HG03575 (cell line): ENCODE results near the gene GABRA4.

Experiments
- ATAC-seq: cut with Tn5 transposase; IDR thresholded peaks from one replicate; pipeline ENCODE4 v1.9.1; 2021; ENCODE audit not compliant: unreplicated experiment, insufficient number of reproducible peaks, low FRiP score; ENCODE audit errors: extremely low read depth

GABRA4 gene

DNA sequence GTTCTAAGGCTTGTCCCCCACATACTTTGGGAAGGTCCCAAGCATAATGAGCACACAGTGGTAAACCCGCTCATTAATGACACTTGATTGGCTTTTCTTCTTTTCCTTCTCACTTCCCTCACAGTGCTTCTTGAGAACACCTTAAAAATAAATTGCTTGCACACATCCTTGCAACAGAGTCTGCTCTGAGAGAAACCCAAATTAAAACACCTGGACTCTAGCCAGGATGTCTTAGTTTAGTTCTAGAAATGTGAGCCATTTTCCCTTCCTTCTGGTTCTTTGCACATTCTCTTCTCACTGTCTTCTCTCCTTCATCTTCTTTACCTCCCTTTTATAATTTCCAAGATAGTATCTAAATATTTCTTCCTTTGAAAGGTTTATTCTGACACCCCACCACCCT lies 49.0 kb downstream of the GABRA4 start:
- ATAC-seq, result no peak

DNA sequence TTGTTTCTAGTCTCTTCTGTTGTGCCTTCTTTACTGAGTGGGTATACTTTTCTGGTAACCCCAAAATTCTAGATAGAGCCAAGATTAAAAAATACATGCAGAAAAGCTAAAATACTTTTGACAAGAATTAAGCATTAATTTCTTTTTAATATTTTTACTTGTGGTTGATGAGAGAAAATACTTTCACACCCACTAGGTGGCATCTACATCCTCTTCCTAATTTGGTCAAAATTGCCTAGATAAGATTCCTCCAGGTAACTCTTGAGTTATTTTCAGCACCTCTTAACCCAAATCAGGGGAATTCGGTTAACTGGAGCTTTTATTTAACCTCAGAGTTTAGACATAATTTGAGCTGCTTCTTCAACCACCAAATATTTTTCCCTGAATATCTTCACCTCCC lies 55.9 kb downstream of the GABRA4 start:
- ATAC-seq, result no peak

DNA sequence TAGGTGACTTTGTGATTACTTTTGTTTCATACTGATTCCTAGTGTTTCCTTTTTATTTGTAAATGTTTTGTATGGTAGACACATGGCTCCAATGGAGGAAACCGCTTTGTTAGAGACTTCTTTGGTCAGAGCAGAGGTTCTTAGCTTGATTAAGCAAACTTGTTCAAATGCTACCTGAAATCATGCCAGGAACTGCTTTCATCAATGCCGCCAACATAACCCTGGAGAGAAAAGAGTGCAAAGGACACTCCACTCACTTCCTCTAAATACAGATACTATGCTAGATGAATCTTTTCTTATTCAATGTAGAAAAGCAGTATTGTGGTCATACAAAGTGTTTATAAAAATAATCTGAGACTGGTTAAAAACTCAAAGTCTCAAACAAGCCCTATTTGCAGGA lies 58.7 kb downstream of the GABRA4 start:
- ATAC-seq, result no peak

DNA sequence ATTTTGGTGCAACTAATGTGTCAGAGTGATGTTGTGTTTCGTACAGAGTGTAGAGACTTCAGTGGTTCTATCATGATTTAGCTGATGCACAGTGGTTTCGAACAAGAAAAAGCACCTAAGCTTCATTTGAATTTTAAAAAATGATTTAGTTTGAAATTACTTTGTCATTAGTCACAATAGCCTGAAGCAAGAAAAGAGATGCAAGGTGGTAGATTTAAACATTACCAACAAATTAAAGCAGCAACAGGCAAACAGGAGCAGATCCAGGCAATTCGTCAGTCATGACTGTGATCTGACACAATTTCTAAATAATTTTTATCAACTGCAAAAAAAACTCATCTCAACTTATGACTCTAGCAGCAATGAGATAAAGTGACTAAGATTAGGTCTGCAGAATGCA lies 59.7 kb downstream of the GABRA4 start:
- no peak for ATAC-seq

DNA sequence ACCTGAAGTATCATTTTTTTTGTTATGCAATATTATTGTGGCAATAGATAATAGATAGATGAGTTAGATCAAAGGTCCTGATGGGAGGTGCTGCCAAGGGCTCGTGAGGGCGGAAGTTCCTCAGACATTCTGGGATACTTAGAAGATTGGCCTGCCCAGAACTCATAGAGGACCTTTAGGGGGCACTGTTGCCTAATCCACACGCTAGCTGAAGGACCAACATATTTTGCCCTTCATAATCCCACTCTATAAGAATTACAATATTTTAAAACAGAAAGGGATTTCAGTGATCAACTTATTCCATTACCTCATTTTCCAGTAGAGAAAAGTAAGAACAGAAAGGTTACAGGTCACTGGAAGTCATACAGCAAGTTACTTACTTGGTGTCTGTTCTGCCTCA lies 61.4 kb downstream of the GABRA4 start:
- no peak for ATAC-seq

DNA sequence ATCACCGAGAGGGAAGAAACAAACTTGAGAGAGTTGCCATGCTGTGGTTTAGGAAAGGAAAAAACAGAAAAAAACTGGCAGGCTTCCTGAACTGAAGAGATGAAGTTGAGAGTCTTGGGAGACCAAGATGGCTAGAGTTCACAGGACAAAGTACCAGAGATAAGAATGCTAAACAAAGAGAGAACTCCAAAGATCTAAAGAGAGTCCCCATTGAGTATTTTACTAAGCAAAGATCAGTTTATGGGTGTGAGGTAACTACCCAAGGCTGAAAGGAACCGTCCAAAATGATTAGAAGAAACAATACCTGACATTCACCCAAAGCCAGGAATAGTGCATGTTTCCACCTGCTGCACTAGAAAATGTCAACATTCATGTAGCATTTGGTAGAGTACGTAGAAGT lies 62.5 kb downstream of the GABRA4 start:
- ATAC-seq, result no peak

DNA sequence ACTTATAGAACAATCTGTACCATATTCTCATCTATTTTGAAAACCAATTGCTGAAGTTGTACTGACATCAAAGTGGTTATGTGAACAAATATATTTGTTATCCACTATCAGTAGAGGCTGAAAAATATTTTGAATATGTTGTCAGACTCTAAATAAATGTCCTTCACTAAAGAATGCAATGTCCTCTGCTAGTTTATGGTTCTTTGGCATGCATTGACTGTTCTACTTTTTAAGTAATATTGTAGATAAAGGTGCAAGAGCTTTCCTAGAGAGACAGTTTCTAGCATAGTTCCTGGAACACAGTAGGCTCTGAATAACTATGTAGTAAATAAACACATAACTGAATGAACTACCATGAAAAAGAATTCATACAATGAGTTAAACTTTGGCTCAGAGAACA lies 66.2 kb downstream of the GABRA4 start:
- ATAC-seq, result no peak

DNA sequence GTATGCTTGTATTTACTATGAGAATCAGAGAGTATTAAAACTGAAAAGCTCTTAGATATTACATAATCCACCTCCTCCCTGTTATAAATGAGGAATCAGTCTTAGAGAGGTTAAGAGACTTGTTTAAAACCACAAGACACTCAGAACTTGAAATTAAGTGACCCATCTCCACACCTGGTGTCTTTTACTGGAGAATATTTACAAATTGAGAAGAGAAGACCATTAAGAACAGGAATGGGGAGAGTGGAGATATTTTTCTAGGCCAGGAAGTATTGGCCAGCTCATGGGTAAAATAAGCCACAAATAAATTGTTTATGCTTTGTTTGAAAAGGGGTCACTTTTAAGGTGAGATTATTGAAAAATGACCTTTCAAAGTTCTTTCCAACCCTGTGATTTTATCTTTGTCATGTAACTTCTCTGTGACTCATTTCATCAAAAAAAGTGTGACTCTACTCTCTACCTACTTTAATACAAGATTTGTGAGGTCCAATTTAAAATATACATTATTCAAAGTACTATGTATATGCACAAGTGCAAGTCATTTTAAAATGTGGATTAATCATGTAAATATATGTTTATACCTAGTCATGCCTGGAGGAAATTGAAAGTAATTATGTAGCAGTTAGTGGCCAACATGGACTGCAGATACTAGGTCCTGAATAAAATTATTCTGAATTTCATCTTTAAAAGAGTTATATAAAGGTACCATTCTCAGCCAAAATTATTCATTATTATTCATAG lies 68.4 kb downstream of the GABRA4 start:
- ATAC-seq, result no peak

DNA sequence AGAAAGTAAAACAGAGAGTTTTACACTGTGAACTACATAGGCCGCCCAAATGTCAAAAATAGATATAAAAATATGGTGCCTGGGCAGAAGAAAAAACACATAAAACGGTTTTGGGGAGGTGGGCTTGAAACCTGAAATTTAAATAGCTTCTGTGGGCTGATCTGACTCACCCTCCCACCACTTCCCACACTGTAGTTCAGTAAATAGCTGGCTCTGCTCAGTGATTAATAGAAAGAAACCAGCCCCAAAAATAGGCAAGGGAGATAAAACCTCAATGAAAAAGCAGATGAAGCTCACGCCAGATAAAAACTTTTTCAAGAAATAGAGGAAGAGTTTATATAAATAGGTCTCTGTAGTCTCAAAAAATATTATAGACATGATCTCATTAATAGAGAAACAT lies 71.2 kb downstream of the GABRA4 start:
- no peak for ATAC-seq

DNA sequence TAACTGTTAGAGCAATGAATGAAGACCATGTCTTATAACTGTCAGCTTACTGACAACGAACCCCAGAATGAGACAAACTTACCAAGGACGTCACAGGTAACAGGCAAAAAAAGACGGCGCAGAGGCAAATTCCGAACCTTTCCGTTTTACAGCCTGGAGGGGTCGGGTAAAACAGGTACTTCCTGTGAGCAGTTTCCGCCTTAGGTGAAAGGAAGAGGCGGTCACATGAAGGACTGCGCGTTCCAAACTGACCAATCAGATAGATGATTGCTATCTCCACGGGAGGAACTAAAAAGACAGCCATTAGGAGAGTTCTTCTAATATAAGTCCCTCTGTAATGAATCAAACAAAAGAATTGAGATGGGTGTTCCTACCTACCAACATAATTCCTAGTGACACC lies 84.3 kb downstream of the GABRA4 start, which contains the start of gene COX7B2:
Gene COX7B2 (minus strand): TSS at position 168 of the 400 bp plus-strand sequence. CDS start 174,053 bp downstream, outside the sequence.
- no peak for ATAC-seq

DNA sequence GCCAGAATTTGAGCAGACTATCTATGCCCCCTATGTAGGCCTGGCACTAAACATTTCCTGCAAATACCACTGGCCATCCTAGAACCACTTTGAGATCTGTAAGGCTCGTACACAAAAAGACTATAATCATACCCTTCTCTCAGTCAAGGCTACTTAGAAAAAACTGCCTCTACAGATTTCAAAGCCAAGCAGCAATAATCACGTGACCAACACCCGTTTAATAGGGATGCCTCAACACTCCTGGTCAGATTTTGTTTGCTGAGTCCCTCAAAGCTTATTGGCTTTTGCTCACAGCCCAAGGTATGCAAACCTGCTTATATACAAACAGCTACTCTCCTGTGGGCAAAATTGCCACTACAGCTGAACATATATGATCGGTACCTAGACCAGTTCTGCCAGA lies 85.2 kb downstream of the GABRA4 start:
- no peak for ATAC-seq

DNA sequence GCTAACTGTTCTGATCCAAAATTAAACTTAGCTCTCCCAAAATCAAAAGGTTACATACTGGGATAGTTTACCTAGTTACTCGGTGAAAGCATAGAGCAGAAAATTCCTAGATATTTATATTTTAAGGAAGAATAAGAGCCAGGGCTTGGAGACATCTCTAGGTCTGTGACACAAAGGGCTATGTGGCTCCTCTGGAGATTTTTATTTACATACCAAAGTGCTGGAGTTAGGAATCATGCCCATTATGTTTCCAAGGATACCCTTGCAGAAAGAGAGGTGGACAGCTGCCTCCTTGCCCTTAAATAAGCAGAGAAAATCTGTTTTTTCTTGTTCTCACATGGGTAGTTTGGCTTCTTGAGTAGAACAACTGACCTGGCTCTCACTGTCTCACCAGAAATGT lies 93.3 kb downstream of the GABRA4 start:
- ATAC-seq, result no peak

DNA sequence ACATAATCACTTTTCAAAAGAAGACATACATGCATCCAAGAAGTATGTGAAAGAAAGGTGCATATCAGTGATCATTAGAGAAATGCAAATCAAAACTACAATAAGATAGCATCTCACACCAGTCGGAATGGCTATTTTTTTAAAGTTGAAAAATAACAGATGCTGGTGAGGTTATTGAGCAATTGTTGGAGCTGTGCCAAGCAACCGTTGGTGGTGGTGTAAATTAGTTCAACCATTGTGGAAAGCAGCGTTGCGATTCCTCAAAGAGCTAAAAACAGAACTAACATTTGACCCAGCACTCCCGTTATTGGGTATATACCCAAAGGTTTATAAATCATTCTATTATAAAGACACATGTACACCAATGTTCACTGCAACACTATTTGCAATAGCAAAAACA lies 98.6 kb downstream of the GABRA4 start:
- ATAC-seq, result no peak

DNA sequence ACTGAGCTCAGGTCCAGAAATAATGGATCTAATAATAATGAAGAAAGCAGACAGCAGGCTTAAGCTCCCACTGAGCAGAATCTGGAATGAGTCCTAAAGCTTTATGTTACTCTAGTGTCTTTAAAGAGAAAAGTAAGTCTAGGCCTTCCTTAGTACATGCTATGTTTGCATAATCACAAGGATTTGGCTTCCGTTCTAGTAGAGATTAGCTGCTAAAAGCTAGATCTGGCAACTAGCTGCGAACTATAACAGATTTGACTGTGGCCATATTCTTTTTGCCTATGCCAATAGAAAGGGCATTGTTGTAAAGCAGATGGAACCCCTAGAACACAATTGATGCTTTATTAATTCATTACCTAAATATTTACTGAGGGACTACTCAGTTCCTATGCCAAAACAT lies 103.3 kb downstream of the GABRA4 start:
- no peak for ATAC-seq

DNA sequence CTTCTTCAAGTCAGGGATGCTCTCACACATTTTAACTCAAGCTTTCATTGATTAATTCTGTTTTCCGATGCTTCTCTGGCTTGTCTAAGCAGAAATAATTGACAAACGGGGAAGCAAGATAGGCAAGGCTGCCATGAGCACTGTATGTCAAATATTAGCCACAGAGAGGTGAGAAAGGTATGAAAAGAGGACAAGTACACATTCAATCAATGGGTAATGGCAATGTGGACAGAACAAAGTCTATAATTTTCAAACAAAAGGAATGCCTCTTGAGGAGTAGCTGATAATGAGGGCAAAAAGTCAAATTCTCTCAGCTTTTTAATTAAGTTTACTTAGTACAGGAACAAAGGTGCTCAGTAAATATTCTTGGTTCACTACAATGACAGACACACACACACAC lies 104.0 kb downstream of the GABRA4 start:
- no peak for ATAC-seq

DNA sequence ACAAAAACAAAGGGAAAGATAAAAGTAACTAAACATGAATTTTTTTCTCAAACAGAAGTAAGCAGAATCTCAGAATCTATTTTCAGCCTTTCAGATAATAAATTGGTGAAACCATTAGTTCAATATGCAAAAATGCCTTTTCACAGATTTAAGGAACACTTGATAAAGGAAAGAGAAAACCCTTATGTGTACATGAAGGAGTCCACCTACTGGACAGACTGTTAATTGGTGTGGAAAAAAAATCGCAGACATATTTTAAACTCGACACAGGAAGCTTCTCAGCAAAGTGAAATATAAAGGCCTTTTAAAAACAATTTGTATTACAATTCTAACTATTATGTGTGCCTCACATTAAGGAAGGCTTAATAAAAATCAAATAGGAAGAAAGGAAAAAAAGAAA lies 106.7 kb downstream of the GABRA4 start:
- no peak for ATAC-seq

DNA sequence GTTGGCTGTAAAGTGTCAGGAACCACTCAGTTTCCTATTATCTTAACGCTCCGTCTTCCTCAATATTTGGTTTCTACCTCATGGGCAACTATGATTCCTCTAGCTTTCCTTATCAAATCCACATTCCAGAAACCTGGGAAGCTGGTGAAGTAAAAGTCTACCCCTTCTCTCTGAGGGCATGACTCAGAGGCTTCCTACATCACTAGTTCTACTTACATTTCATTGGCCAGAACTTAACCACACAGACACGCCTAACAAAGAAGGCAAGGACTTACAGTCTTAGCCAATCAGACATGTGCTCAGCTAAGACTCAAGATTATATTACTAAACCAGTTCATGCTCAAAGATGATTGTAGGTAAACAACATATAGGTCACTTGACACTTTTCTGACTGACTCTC lies 114.7 kb downstream of the GABRA4 start:
- no peak for ATAC-seq

DNA sequence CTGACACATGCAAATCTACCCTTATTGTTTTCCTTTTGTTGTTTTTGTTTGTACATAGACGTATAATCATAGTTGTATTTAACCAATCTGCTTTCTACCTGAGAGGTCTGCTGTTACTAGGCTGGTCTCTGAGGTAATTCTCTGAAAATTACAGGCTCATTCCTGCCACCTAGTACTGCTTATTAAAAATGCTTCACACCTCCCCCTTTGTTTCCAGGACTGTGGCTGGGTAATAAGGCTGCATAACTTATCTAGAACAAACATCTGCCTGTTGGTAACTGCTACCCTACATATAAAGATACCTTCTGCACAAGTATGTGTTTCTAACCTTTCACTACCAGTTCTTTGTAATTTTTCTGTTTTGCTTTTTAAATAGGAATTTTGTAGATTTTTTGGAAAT lies 118.6 kb downstream of the GABRA4 start:
- no peak for ATAC-seq

DNA sequence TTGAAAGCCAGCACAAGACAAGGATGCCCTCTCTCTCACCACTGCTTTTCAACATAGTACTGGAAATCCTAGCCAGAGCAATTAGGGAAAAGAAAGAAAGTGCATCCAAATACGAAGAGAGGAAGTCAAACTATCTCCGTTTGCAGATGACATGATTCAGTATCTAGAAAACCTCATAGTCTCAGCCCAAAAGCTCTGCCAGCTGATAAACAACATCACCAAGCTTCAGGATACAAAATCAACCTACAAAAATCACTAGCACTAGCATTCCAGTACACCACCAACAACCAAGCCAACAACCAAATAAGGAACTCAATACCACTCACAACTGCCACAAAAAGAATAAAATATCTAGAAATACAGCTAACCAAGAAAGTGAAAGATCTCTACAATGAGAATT lies 123.0 kb downstream of the GABRA4 start:
- ATAC-seq, result no peak
